ENCODE measurements around the gene CLASP2. TPM values are rescaled to one million over a fixed set of nuclear protein-coding genes. Genes with fewer than 3 reads are reported as not detected.

The CLASP2 gene
- total RNA-seq, 4 donors from 2014 or later: 38.4 to 53.2 (median 43.1) TPM

GRCh38 chr3:33665294-33665693 is 52.8 kb downstream of the CLASP2 start:
- Histone ChIP-seq H3K27me3 (no peaks in the 10 kb centered on the region), H3K27ac (replicated peaks in 1 of 4) (no peak overlapping the region), H3K4me3 (no peak overlapping the region), H3K36me3 (peaks cover 0 to 2% (median 0%) of the 10 kb centered on the region in 4 donors), H3K4me1 (peaks cover 2 to 6% (median 3%) of the 10 kb centered on the region in 4 donors), H3K9me3 (no peaks in the 10 kb centered on the region)
- no peak for TF ChIP-seq CTCF (IDR thresholded peaks at IDR 0.05)
- TF ChIP-seq POLR2AphosphoS5 (IDR thresholded peaks at IDR 0.05): no peak
- TF ChIP-seq EP300 (IDR thresholded peaks at IDR 0.05): no peak
- no peak for TF ChIP-seq POLR2A (IDR thresholded peaks at IDR 0.05; ENCODE audit: low read depth)
- DNase-seq (ENCODE audit: extremely low spot score): no peak
- 87% methylated on average over 2 of the region's 2 CpGs for WGBS
- intact Hi-C loops (cut with DNase I): loop anchor here (5.0 kb wide), 1 partner anchor 42 kb away; no protein-coding TSS in a partner anchor

GRCh38 chr3:33664195-33664594 is 53.9 kb downstream of the CLASP2 start:
- intact Hi-C loops (cut with DNase I): no loop called here
- Histone ChIP-seq H3K4me3 (no peak overlapping the region), H3K27ac (replicated peaks in 1 of 4) (no peak overlapping the region)

GRCh38 chr3:33663042-33663441 is 55.0 kb downstream of the CLASP2 start:
- no peak for DNase-seq (ENCODE audit: extremely low spot score)
- Histone ChIP-seq H3K4me3 (no peak overlapping the region), H3K27me3 (no peaks in the 10 kb centered on the region), H3K4me1 (peaks cover 16 to 26% (median 22%) of the 10 kb centered on the region in 4 donors), H3K36me3 (no peaks in the 10 kb centered on the region), H3K27ac (replicated peaks in 1 of 4) (no peak overlapping the region), H3K9me3 (no peaks in the 10 kb centered on the region)
- TF ChIP-seq CTCF (IDR thresholded peaks at IDR 0.05): no peak
- intact Hi-C loops (cut with DNase I): no loop called here

More at GRCh38 chr3:33664195-33664594, 53.9 kb downstream of the CLASP2 start:
- H3K36me3 ChIP-seq: no peaks in the 10 kb centered on the region
- H3K4me1 ChIP-seq: peaks cover 10 to 16% (median 13%) of the 10 kb centered on the region in 4 donors
- 47% methylated on average over 1 of the region's 1 CpG for WGBS
- no peak for TF ChIP-seq CTCF (IDR thresholded peaks at IDR 0.05)
- no peak for TF ChIP-seq EP300 (IDR thresholded peaks at IDR 0.05)
- TF ChIP-seq POLR2A (IDR thresholded peaks at IDR 0.05; ENCODE audit: low read depth): no peak
- DNase-seq (ENCODE audit: extremely low spot score): no peak
- H3K27me3 ChIP-seq: no peaks in the 10 kb centered on the region
- H3K9me3 ChIP-seq: no peaks in the 10 kb centered on the region

GRCh38 chr3:33659856-33660434 is 58.1 kb downstream of the CLASP2 start:
- H3K36me3 ChIP-seq: no peaks in the 10 kb centered on the region
- intact Hi-C loops (cut with DNase I): no loop called here
- peak overlapping the region; percentile 55 to 74 (median 65) for H3K27ac ChIP-seq (replicated peaks in 1 of 4)
- peak overlapping the region; percentile 49 to 58 (median 53) for H3K4me3 ChIP-seq
- TF ChIP-seq CTCF (IDR thresholded peaks at IDR 0.05): no peak
- TF ChIP-seq POLR2AphosphoS5 (IDR thresholded peaks at IDR 0.05): no peak
- no peak for TF ChIP-seq POLR2A (IDR thresholded peaks at IDR 0.05; ENCODE audit: low read depth)
- no peak for TF ChIP-seq EP300 (IDR thresholded peaks at IDR 0.05)
- peaks cover 21 to 50% (median 38%) of the 10 kb centered on the region in 4 donors for H3K4me1 ChIP-seq
- 41% methylated on average over 5 of the region's 5 CpGs for WGBS
- no peaks in the 10 kb centered on the region for H3K9me3 ChIP-seq
- H3K27me3 ChIP-seq: no peaks in the 10 kb centered on the region
- DNase-seq (ENCODE audit: extremely low spot score): no peak

Measured in esophagus muscularis mucosa (tissue), 4 donors.